GM19468 (cell line): ENCODE measurements around the gene TNNI3.
"Not testable (repeated sequence)": the region's sequence is repeated elsewhere in the genome, so short reads cannot be mapped to it uniquely, and the experiment has no call there.

Experiments used
- ATAC-seq: cut with Tn5 transposase; IDR thresholded peaks from one replicate; pipeline ENCODE4 v1.9.1; 2021; ENCODE audit warnings: mild to moderate bottlenecking, moderate library complexity, moderate number of reproducible peaks; ENCODE audit not compliant: unreplicated experiment; ENCODE audit errors: extremely low read depth

The TNNI3 gene

DNA sequence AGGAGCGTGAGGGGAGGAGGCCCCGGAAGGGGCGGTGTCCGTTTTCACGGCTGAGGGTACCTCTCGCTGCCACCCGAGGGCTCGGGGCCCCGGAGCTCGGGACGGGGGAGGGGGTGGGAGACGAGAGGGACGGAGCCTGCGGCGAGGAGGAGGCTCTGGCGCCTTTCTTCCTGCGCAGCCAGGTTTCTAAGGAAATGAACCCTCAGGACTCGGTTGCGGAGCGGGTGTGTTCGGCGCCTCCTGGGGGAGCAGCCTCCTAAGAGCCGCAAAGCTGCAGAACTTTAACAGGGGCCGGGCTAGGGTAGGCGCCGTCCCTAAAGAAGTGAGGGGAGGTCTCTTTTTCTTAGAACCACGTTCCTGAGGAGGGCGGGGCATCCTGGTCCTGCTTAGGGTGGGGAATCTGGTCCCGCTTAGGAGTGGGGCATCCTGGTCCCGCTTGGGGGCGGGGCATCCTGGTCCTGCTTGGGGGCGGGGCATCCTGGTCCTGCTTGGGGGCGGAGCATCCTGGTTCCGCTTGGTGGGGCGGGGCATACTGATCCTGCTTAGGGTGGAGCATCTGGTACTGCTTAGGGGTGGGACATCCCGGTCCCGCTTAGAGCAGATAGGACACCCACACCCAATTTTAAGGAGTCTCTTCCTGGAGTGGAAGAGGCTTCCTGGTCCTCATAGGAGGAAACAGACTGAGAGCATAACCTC lies 16.3 kb upstream of the TNNI3 start:
- no peak for ATAC-seq

DNA sequence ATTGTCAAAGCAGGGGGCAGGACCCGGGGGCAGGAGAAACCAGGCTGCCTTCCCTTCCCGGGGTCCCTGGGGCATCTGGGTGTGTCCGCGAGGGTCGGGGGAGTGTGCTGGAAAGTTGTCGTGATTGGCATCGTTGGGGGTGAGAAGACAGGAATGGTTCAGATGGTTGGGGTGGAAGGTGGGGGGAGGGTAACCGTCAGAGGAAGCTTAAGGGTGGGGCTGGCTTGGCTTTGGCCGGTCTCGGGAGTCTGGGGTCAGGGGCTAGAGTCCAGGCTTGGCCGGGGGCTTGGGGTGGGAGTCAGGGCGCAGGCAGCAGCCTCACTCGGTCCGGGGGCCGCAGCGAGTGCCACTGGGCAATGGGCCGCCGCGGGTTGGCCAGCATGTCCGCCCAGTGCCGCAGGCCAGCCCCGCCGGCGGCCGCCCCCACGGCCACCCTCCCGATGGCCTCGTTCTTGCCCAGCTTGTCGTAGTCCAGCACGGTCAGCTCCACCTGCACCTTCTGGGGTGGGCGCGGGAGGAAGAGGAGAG lies 15.7 kb upstream of the TNNI3 start:
- no peak for ATAC-seq

DNA sequence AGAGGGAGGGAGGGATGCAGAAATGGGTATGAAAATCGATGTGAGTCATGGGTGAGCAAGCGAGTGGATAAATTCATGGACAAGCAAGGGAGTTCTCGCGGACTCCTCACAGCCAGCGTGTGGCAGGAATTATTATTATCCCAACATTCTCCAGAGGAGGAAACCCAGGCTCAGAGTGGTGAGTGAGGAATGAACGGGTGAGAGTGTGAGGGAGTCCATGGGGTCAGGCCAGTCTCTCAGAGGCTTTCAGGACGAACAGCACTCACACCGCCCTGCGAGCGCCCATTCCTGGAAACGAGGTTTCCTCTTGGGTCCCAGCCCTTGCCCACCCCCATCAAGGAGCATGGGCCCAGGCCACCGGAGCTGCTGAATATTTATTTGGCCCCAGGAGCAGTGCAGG lies 15.2 kb upstream of the TNNI3 start:
- no peak for ATAC-seq

DNA sequence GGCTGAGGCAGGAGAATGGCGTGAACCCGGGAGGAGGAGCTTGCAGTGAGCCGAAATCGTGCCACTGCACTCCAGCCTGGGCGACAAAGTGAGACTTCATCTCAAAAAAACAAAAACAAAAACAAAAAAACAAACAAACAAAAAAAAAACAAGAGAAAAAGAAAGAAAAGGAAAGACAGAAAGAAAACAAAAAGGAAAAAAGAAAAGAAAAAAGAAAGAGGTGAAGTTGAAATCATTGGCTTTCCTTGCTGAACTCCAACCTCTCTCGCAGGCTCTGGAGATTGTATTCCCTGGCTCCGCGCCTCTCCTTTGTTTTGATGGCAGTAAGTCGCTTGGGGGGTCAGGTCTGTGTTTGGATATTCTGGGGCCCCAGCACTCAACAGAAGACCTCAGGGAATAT lies 14.8 kb upstream of the TNNI3 start:
- ATAC-seq, result not testable (repeated sequence)

- no peak for ATAC-seq
These were observed 13.9 kb upstream of the TNNI3 start for GRCh38 chr19:55171440-55171839.

- no peak for ATAC-seq
These were observed 11.6 kb upstream of the TNNI3 start for GRCh38 chr19:55169136-55169535.

DNA sequence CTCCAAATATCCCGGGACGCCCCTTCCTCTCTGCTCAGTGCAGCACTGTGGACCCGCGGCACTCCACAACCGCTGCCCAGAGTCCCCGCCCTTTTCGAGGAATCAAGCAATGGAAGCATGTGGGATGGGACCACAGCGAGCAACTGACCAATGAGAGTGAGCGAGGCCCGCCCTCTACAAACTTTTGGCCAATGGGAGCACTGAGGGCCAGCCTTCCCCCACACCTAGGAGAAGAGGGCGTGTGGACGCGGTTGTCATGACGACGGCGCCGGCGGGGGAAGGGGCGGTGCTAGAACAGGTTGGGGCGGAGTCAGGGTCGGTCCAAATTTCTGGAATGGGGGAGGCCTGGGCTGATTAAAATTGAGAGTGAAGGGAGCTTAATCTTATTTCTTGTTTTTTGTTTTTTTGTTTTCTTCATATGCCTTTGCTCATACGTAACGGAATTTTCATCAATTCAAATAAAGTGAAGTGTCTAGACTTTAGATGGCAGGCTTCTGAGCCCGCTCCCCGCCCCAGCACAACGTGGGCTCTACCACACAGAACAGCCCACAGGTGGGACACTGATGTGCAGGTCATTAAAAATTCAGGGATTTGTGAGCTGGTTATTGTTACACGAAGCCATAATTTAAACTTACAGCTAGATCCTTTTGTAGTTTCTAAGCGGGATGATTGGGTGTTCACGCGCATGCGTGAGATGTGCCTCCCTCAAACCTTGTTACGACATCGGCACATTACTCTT lies 9.2 kb upstream of the TNNI3 start, which contains the start of gene DNAAF3:
TSS of gene DNAAF3 (minus strand) at position 84 of the 739 bp plus-strand sequence. CDS start 200 bp downstream, outside the sequence.
- no peak for ATAC-seq

- no peak for ATAC-seq
These were observed 8.5 kb upstream of the TNNI3 start for GRCh38 chr19:55165952-55166529.

GRCh38 chr19:55161571-55162322 lies 4.2 kb upstream of the TNNI3 start:
- ATAC-seq, result no peak

DNA sequence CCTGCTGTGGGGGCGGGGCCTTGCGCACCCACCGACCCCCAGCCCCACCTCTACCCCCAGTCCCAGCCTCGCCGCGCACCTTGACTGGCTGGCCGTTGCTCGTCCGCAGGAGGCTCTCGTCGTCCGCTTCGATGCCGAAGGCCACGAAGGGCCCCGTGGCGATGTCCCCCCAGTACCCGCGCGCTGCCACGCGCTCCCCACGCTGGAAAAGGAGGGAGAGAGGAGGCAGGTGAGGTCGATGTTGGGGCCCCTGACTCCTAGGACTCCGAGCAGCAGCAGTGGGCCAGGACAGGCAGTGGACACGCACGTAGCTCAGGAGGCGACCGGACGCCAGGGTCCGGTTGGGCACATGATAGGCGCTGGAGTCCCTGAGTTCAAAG lies 3.4 kb upstream of the TNNI3 start:
- no peak for ATAC-seq

GRCh38 chr19:55160128-55160985 lies 2.8 kb upstream of the TNNI3 start:
- no peak for ATAC-seq

DNA sequence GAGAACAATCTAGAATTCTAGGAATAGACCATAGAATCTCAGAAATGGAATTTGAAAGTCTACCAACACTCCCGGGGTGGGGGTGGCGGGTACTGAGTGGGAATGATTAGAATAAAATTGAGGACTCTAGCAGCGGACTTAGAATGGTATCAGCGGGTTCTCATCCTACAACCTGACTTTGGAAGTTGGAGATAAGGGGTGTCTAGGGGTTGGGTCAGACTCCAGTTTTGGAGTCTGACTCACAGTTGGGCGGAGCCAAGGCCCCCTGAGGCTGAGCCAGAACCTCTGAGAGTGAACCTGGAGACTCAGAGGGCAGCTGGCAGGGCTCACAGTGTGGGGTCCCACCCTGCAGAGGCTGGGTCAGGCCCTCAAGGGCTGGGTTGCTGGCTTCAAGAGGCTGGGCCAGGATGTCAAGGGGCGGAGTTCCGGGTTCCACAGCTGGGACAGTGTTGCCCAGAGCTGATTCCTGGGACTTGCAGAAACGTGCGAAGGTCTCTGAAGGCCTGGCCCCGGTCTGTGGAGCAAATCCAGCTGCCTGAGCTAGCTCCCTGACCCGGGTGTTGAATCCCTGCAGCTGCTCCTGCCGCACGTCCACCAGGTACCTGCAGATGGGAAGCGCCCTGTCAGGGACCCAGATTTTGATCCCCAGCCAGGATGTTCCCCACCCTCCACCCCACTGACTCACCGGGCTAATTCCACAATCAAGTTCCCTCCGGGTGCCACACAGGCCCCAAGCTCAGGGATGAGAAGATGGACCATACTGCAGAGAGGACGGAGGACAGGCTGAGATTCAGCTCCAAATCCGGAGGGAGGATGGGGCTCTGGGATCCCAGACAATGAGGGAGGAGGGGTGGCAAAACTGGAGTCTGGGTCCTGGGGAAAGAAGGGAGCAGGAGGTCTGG lies 1.6 kb upstream of the TNNI3 start:
- ATAC-seq, result no peak

DNA sequence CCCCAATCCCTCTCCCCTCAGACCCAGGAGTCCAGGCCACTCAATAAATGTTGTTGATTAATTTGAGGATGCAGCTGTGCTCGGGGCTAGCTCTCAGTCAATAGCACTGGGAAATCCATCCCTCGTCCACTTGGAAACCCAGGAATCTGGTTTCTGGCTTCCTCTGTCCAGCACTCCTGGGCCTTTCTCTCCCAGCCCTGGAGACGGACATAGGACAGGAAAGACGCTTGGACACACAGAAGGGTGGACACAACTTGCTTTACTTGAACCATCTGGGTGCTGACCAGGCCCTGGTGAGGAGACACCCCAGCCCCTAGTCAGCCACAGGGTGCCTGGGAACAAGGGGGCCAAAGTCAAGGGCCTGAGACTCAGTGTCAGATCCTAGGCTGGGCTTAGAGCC lies 891 bp upstream of the TNNI3 start:
- ATAC-seq, result no peak

DNA sequence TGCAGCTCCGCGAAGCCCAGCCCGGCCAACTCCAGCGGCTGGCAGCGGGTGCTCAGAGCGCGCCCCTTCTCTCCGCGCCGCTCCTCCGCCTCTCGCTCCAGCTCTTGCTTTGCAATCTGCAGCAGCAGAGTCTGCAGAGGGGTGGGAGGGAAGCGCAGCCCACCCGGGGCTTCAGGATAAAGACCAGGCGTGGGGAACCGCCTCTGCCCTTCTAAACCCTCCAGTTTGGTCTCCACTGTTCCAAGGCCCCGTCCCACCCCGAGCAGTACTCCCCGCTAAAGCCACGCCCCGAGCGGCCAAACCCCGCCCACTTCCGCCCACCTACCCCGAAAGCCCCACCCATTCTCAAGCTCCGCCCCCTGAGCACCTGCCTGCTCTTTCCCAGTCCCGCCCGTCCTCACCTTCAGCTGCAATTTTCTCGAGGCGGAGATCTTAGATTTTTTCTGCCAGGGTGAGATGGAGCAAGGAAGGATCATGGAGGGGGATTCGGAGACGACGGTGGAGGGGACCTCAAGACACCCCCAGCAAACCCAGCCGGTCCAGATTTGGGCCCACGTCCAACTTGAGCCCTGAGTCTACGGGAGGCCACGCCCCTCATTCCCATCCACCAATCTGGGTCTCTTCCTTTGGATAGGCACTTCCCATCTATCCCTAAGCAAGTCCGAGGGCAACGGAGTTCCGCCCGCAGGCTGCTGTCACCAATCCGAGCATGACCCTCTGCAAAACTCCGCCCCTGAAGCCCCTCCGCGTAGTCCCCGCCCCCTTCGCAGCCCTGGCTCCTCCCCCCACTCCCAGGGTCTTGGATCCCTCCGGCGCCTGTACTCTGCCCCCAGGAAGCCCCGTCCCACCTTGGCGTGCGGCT lies 1.1 kb downstream of the TNNI3 start:
- ATAC-seq, result no peak

GRCh38 chr19:55155784-55156183 lies 1.7 kb downstream of the TNNI3 start:
- not testable (repeated sequence) for ATAC-seq

GRCh38 chr19:55153652-55154264 lies 3.8 kb downstream of the TNNI3 start:
- no peak for ATAC-seq

DNA sequence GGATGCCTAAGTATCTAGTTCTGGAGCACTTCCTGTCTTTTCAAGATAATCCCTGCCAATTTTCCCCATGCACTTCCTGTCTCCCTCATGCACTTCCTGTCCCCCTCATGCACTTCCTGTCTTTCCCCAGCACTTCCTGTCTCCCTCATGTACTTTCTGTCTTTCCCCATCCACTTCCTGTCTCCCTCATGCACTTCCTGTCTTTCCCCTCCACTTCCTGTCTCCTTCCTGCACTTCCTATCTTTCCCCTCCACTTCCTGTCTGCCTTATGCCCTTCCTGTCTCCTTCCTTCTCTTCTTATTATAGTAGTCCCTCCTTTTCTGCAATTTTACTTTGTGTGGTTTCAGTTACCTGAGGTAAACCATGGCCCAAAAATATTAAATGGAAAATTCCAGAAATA lies 5.5 kb downstream of the TNNI3 start:
- ATAC-seq, result no peak
